Adrenal gland (tissue), 12 donors: ENCODE results near the gene PTPRF. TPM values are rescaled to one million over a fixed set of nuclear protein-coding genes. Genes with fewer than 3 reads are reported as not detected.

Experiments
- DNase-seq, 7 donors: peaks; one replicate each; pipeline ENCODE4 v3.0.0-alpha.2; 2019 to 2020
- H3K27ac ChIP-seq, 5 donors: fragments of 200-600 bp; sonication (generic) in 4 of 5; 1 replicate in 3 of 5; 2 replicates in 2 of 5; pipeline versions ENCODE4 v1.5.1 to v1.8.0; 2016 to 2020; ENCODE audit warnings: mild to moderate bottlenecking in 1 of 5
- H3K27me3 ChIP-seq: fragments of 200-600 bp; 2 replicates; pipeline ENCODE4 v1.8.0; 2021
- H3K36me3 ChIP-seq, 2 donors: fragments of 200-600 bp; replicated peaks in 1 of 2; 1 replicate in 1 of 2; 2 replicates in 1 of 2; pipeline versions ENCODE4 v1.5.1 to v1.8.0; 2018 to 2022
- H3K4me1 ChIP-seq, 2 donors: fragments of 200-600 bp; replicated peaks in 1 of 2; 1 replicate in 1 of 2; 2 replicates in 1 of 2; pipeline versions ENCODE4 v1.5.1 to v1.8.0; 2018 to 2021
- H3K4me3 ChIP-seq, 4 donors: fragments of 200-600 bp; sonication (generic) in 3 of 4; one replicate each; pipeline ENCODE4 v1.5.1; 2016 to 2018
- H3K9me3 ChIP-seq, 3 donors: fragments of 200-600 bp; sonication (generic) in 1 of 3; replicated peaks in 1 of 3; 1 replicate in 2 of 3; 2 replicates in 1 of 3; pipeline versions ENCODE4 v1.5.1 to v1.8.0; 2016 to 2021
- CTCF ChIP-seq, 6 experiments: fragments of 450-650 bp in 4 of 6; fragments of 200-600 bp in 2 of 6; sonication (generic) in 1 of 6; IDR thresholded peaks; 1 replicate in 5 of 6; 2 replicates in 1 of 6; pipeline versions ENCODE4 v1.5.1 to v1.8.0; 2016 to 2021; ENCODE audit warnings: antibody characterized with exemption in 6 of 6, mild to moderate bottlenecking in 2 of 6, moderate library complexity in 1 of 6
- POLR2A ChIP-seq, 2 donors: fragments of 450-650 bp; IDR thresholded peaks; one replicate each; pipeline ENCODE4 v1.6.1; 2017; ENCODE audit warnings: antibody characterized with exemption in 2 of 2, mild to moderate bottlenecking in 2 of 2, moderate library complexity in 1 of 2
- WGBS, 4 donors: extraction: QIAGEN DNeasy Blood & Tissue Kit in 2 of 4; methylation state at CpG; one replicate each; pipeline versions ENCODE4 v1.1.5 to v1.1.7; 2013 to 2017; 5-methylcytosine and 5-hydroxymethylcytosine counted together
- intact Hi-C, 2 donors: fragments of 100-400 bp; cut with DNase I; formaldehyde crosslinking; loops; one replicate each; pipeline versions ENCODE4 v1.14.1 to v1.15.0; 2022 to 2023
- polyA plus RNA-seq, 3 donors: library from polyadenylated mRNA; stranded (reverse); fragments of 200-250 nt in 2 of 3; fragments of 350-450 nt in 1 of 3; fragmentation: Illumina TruSeq in 1 of 3; extraction: RNeasy Lipid Tissue Mini Kit (QIAGEN cat#74804) in 1 of 3; gene quantifications; one replicate each; pipeline ENCODE4 v1.2.3, GENCODE V29; 2013 to 2014
- total RNA-seq, 9 donors: library from RNA; depleted of rRNA in 4 of 9; stranded (reverse); fragments of >200 nt in 4 of 9; fragments of 120-200 nt in 1 of 9; fragmentation: NEBNext Ultra II Directional in 1 of 9; extraction: Animal tissue kit (Norgen Biotek cat#: 25700) in 1 of 9; gene quantifications; one replicate each; pipeline versions ENCODE4 v1.1.0 to v1.2.4, GENCODE V29; 2013 to 2023
- donor health status: healthy with polysubstance abuse.
- donor health status: Bipolar disorder and iron deficiency.
- donor health status: DM: yes; HTN: yes; CAD: no.
- donor health status: DM: no; HTN: no; CAD: no.
- donor health status: DM: no; HTN: no; CAD: no.
- donor health status: DM: yes; HTN: yes; CAD: no.

Gene PTPRF
- total and polyA plus RNA-seq, 12 donors, result 9.2 to 92.0 (median 30.1) TPM

- 68 to 86% (median 80%) methylated on average over 4 to 6 of the region's 6 CpGs for WGBS, 4 donors
- TF ChIP-seq POLR2A (IDR thresholded peaks at IDR 0.05) (no peak), CTCF (IDR thresholded peaks at IDR 0.05) (no peak)
- H3K4me1 ChIP-seq, result no peaks in the 10 kb centered on the region
- H3K27ac ChIP-seq, result no peak overlapping the region
- no peaks in the 10 kb centered on the region for H3K9me3 ChIP-seq
- no peak for DNase-seq
- H3K27me3 ChIP-seq, result no peaks in the 10 kb centered on the region
- intact Hi-C loops, result no loop called here
- no peaks in the 10 kb centered on the region for H3K36me3 ChIP-seq
- H3K4me3 ChIP-seq, result no peak overlapping the region
Measured at GRCh38 chr1:43556782-43557181, 26.1 kb downstream of the PTPRF start.

- no peaks in the 10 kb centered on the region for H3K4me1 ChIP-seq
- WGBS, 4 donors, result 68 to 95% (median 80%) methylated on average over 5 to 9 of the region's 9 CpGs
- peak overlapping the region in 2 of 5 donors; percentile 63 to 66 for H3K27ac ChIP-seq
- no peaks in the 10 kb centered on the region for H3K9me3 ChIP-seq
- H3K4me3 ChIP-seq, result no peak overlapping the region
- DNase-seq, result peak in 2 of 7 donors; percentile 39 to 63
- no peaks in the 10 kb centered on the region for H3K36me3 ChIP-seq
- no peaks in the 10 kb centered on the region for H3K27me3 ChIP-seq
- intact Hi-C loops, result no loop called here
- no peak for TF ChIP-seq CTCF (IDR thresholded peaks at IDR 0.05)
- no peak for TF ChIP-seq POLR2A (IDR thresholded peaks at IDR 0.05)
Measured at GRCh38 chr1:43557744-43558245, 27.1 kb downstream of the PTPRF start.

DNA sequence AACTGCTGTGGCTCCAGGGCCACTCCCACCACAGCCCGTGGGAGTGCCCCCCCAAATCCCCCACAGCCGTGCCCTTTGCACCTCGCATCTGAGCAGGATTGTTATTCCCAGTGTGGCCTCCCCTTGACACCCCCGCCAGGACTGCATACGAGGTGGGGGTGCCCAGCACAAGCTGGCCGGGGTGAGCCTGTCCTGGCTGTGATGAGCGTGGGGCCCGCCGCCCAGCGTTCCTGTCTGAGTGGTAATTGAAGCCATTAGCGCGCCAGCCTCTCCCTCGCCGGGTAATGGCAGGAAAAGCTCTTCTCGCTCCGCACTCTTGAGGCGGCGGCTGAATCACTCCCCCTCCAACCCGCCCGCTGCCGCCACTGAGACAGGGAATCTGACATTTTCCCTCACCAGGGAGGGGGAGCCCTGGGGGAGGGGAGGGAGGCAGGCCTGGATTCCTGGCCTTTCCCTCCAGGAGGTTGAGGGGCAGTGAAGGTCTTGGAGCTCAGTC, 27.7 kb downstream of the PTPRF start:
- TF ChIP-seq POLR2A (IDR thresholded peaks at IDR 0.05) (no peak), CTCF (IDR thresholded peaks at IDR 0.05) (no peak)
- H3K36me3 ChIP-seq, result no peaks in the 10 kb centered on the region
- H3K4me1 ChIP-seq, result no peaks in the 10 kb centered on the region
- DNase-seq, result peak in 1 of 7 donors; percentile 64
- no peaks in the 10 kb centered on the region for H3K27me3 ChIP-seq
- WGBS, 4 donors, result 65 to 95% (median 74%) methylated on average over 13 to 21 of the region's 21 CpGs
- intact Hi-C loops, result no loop called here
- no peaks in the 10 kb centered on the region for H3K9me3 ChIP-seq
- peak overlapping the region in 2 of 5 donors; percentile 63 to 66 for H3K27ac ChIP-seq
- H3K4me3 ChIP-seq, result no peak overlapping the region

GRCh38 chr1:43559714-43560113, 29.0 kb downstream of the PTPRF start:
- DNase-seq, result no peak
- Histone ChIP-seq H3K4me3 (no peak overlapping the region), H3K4me1 (peaks cover 0 to 13% of the 10 kb centered on the region in 2 donors), H3K27me3 (no peaks in the 10 kb centered on the region), H3K27ac (no peak overlapping the region), H3K9me3 (no peaks in the 10 kb centered on the region), H3K36me3 (no peaks in the 10 kb centered on the region)
- 94 to 97% (median 95%) methylated on average over 6 of the region's 6 CpGs for WGBS, 4 donors
- intact Hi-C loops, result no loop called here
- no peak for TF ChIP-seq POLR2A (IDR thresholded peaks at IDR 0.05)
- no peak for TF ChIP-seq CTCF (IDR thresholded peaks at IDR 0.05)
